ENCODE measurements around the gene TUBB2A.

DNA sequence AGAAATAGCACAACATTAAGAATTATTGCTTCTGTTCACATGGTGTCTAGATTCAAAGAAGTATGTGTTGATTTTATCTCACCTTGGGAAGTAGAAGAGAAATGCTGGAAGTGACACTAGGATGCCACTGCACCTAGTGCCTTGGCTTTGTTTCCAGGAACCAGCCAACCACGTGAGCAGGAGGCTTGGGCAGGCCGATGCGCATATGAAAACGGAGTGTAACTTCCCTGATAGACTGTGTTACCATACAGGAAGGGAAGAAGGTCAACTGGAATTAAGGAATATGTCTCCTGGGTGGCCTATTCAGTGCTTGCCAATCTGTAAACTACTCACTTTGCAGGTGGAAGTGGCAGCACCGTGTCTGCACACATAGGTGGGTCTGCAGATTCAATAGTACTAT, 42.0 kb upstream of the TUBB2A start:
- TF ChIP-seq, protein P1, sequence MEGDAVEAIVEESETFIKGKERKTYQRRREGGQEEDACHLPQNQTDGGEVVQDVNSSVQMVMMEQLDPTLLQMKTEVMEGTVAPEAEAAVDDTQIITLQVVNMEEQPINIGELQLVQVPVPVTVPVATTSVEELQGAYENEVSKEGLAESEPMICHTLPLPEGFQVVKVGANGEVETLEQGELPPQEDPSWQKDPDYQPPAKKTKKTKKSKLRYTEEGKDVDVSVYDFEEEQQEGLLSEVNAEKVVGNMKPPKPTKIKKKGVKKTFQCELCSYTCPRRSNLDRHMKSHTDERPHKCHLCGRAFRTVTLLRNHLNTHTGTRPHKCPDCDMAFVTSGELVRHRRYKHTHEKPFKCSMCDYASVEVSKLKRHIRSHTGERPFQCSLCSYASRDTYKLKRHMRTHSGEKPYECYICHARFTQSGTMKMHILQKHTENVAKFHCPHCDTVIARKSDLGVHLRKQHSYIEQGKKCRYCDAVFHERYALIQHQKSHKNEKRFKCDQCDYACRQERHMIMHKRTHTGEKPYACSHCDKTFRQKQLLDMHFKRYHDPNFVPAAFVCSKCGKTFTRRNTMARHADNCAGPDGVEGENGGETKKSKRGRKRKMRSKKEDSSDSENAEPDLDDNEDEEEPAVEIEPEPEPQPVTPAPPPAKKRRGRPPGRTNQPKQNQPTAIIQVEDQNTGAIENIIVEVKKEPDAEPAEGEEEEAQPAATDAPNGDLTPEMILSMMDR (IDR thresholded peaks at IDR 0.05): no peak
- TF ChIP-seq POLR2A (IDR thresholded peaks at IDR 0.05): no peak

Data from thyroid gland (tissue), 4 donors.